Skeletal muscle satellite cell (primary cell): Measurements from ENCODE around the gene SPEF2.

Experiments
- H3K27me3 ChIP-seq: 2 replicates; pipeline ENCODE4 v1.7.0; 2013; ENCODE audit warnings: low read length; ENCODE audit not compliant: control insufficient read depth, insufficient read depth
- H3K36me3 ChIP-seq: 2 replicates; pipeline ENCODE4 v1.7.0; 2013; ENCODE audit warnings: mild to moderate bottlenecking, control low read depth, low read length; ENCODE audit not compliant: insufficient read depth
- H3K4me1 ChIP-seq: 2 replicates; pipeline ENCODE4 v1.7.0; 2013; ENCODE audit warnings: low read length; ENCODE audit not compliant: control insufficient read depth, insufficient read depth
- H3K4me2 ChIP-seq: 2 replicates; pipeline ENCODE4 v1.7.0; 2013; ENCODE audit warnings: mild to moderate bottlenecking, low read length
- H3K4me3 ChIP-seq: 2 replicates; pipeline ENCODE4 v1.7.0; 2013; ENCODE audit warnings: low read length
- H3K9ac ChIP-seq: 2 replicates; pipeline ENCODE4 v1.7.0; 2013; ENCODE audit warnings: mild to moderate bottlenecking, low read depth, low read length, moderate library complexity
- H3K9me3 ChIP-seq: replicated peaks from 2 replicates; pipeline ENCODE4 v1.7.0; 2013; ENCODE audit warnings: mild to moderate bottlenecking, control low read depth, low read length

Gene SPEF2

GRCh38 chr5:35741126-35741716 is 123.6 kb downstream of the SPEF2 start:
- H3K4me3 ChIP-seq = no peak overlapping the region
- H3K9ac ChIP-seq = peak overlapping the region; percentile 23
- no peaks in the 10 kb centered on the region for H3K9me3 ChIP-seq
- H3K4me1 ChIP-seq = peaks cover 28% of the 10 kb centered on the region
- peak overlapping the region; percentile 42 for H3K4me2 ChIP-seq
- no peaks in the 10 kb centered on the region for H3K36me3 ChIP-seq
- H3K27me3 ChIP-seq = no peaks in the 10 kb centered on the region

- Histone ChIP-seq H3K4me1 (peaks cover 28% of the 10 kb centered on the region), H3K9me3 (no peaks in the 10 kb centered on the region), H3K27me3 (no peaks in the 10 kb centered on the region), H3K36me3 (no peaks in the 10 kb centered on the region), H3K4me2 (peak overlapping the region; percentile 42), H3K4me3 (no peak overlapping the region), H3K9ac (peak overlapping the region; percentile 23)
These were observed 124.3 kb downstream of the SPEF2 start for GRCh38 chr5:35741971-35742370.

GRCh38 chr5:35743644-35744043 is 126.0 kb downstream of the SPEF2 start:
- H3K4me3 ChIP-seq = no peak overlapping the region
- no peak overlapping the region for H3K4me2 ChIP-seq
- no peak overlapping the region for H3K9ac ChIP-seq
- H3K27me3 ChIP-seq = no peaks in the 10 kb centered on the region
- H3K9me3 ChIP-seq = no peaks in the 10 kb centered on the region
- H3K36me3 ChIP-seq = no peaks in the 10 kb centered on the region
- peaks cover 28% of the 10 kb centered on the region for H3K4me1 ChIP-seq

GRCh38 chr5:35745193-35745592 is 127.5 kb downstream of the SPEF2 start:
- Histone ChIP-seq H3K4me3 (no peak overlapping the region), H3K36me3 (no peaks in the 10 kb centered on the region), H3K4me1 (peaks cover 20% of the 10 kb centered on the region), H3K9ac (no peak overlapping the region), H3K27me3 (no peaks in the 10 kb centered on the region), H3K4me2 (no peak overlapping the region), H3K9me3 (no peaks in the 10 kb centered on the region)

- Histone ChIP-seq H3K36me3 (no peaks in the 10 kb centered on the region), H3K4me1 (peaks cover 18% of the 10 kb centered on the region)
These were observed 128.0 kb downstream of the SPEF2 start for GRCh38 chr5:35745660-35746059.

GRCh38 chr5:35752012-35752411 is 134.3 kb downstream of the SPEF2 start:
- no peak overlapping the region for H3K4me2 ChIP-seq
- no peaks in the 10 kb centered on the region for H3K4me1 ChIP-seq
- H3K36me3 ChIP-seq = no peaks in the 10 kb centered on the region
- H3K9ac ChIP-seq = no peak overlapping the region
- no peaks in the 10 kb centered on the region for H3K27me3 ChIP-seq
- H3K9me3 ChIP-seq = no peaks in the 10 kb centered on the region
- no peak overlapping the region for H3K4me3 ChIP-seq

More at GRCh38 chr5:35745660-35746059, 128.0 kb downstream of the SPEF2 start:
- no peak overlapping the region for H3K9ac ChIP-seq
- no peak overlapping the region for H3K4me2 ChIP-seq
- H3K27me3 ChIP-seq = no peaks in the 10 kb centered on the region
- H3K9me3 ChIP-seq = no peaks in the 10 kb centered on the region
- no peak overlapping the region for H3K4me3 ChIP-seq

- no peaks in the 10 kb centered on the region for H3K27me3 ChIP-seq
- H3K4me1 ChIP-seq = no peaks in the 10 kb centered on the region
- no peak overlapping the region for H3K4me3 ChIP-seq
- no peak overlapping the region for H3K9ac ChIP-seq
- H3K36me3 ChIP-seq = no peaks in the 10 kb centered on the region
- no peaks in the 10 kb centered on the region for H3K9me3 ChIP-seq
- H3K4me2 ChIP-seq = no peak overlapping the region
These were observed 135.8 kb downstream of the SPEF2 start for GRCh38 chr5:35753500-35753899.

GRCh38 chr5:35754481-35754880 is 136.8 kb downstream of the SPEF2 start:
- no peak overlapping the region for H3K4me2 ChIP-seq
- H3K9ac ChIP-seq = no peak overlapping the region
- no peaks in the 10 kb centered on the region for H3K36me3 ChIP-seq
- H3K27me3 ChIP-seq = no peaks in the 10 kb centered on the region
- H3K4me1 ChIP-seq = no peaks in the 10 kb centered on the region
- no peaks in the 10 kb centered on the region for H3K9me3 ChIP-seq
- H3K4me3 ChIP-seq = no peak overlapping the region

GRCh38 chr5:35755966-35756365 is 138.3 kb downstream of the SPEF2 start:
- no peak overlapping the region for H3K4me3 ChIP-seq
- H3K4me2 ChIP-seq = no peak overlapping the region
- H3K4me1 ChIP-seq = no peaks in the 10 kb centered on the region
- H3K36me3 ChIP-seq = no peaks in the 10 kb centered on the region
- H3K9me3 ChIP-seq = no peaks in the 10 kb centered on the region
- H3K27me3 ChIP-seq = no peaks in the 10 kb centered on the region
- no peak overlapping the region for H3K9ac ChIP-seq

- H3K4me1 ChIP-seq = no peaks in the 10 kb centered on the region
These were observed 140.6 kb downstream of the SPEF2 start for GRCh38 chr5:35758151-35758724.

GRCh38 chr5:35761541-35761940 is 143.9 kb downstream of the SPEF2 start:
- H3K27me3 ChIP-seq = no peaks in the 10 kb centered on the region
- no peak overlapping the region for H3K9ac ChIP-seq
- H3K9me3 ChIP-seq = no peaks in the 10 kb centered on the region
- no peaks in the 10 kb centered on the region for H3K36me3 ChIP-seq
- peaks cover 7% of the 10 kb centered on the region for H3K4me1 ChIP-seq
- no peak overlapping the region for H3K4me2 ChIP-seq
- H3K4me3 ChIP-seq = no peak overlapping the region

More at GRCh38 chr5:35758151-35758724, 140.6 kb downstream of the SPEF2 start:
- H3K4me3 ChIP-seq = no peak overlapping the region
- no peak overlapping the region for H3K9ac ChIP-seq
- H3K27me3 ChIP-seq = no peaks in the 10 kb centered on the region
- no peaks in the 10 kb centered on the region for H3K9me3 ChIP-seq
- no peaks in the 10 kb centered on the region for H3K36me3 ChIP-seq
- H3K4me2 ChIP-seq = no peak overlapping the region

GRCh38 chr5:35762368-35762767 is 144.7 kb downstream of the SPEF2 start:
- H3K27me3 ChIP-seq = no peaks in the 10 kb centered on the region
- H3K9ac ChIP-seq = no peak overlapping the region
- no peak overlapping the region for H3K4me2 ChIP-seq
- no peaks in the 10 kb centered on the region for H3K36me3 ChIP-seq
- no peaks in the 10 kb centered on the region for H3K9me3 ChIP-seq
- no peak overlapping the region for H3K4me3 ChIP-seq
- peaks cover 7% of the 10 kb centered on the region for H3K4me1 ChIP-seq
